GM23338 (cell line): ENCODE data around the gene GTPBP4.

Experiments used
- CREB1 ChIP-seq: fragments of 250-450 bp; sonication (Bioruptor Pico); IDR thresholded peaks from 2 replicates; pipeline ENCODE4 v1.5.0; 2020; ENCODE audit warnings: low read depth, mild to moderate bottlenecking, moderate library complexity
- EZH2 ChIP-seq: fragments of 200-600 bp; sonication (generic); IDR thresholded peaks from one replicate; pipeline ENCODE4 v1.8.0; 2017; ENCODE audit warnings: antibody characterized with exemption, mild to moderate bottlenecking, low read depth; ENCODE audit not compliant: unreplicated experiment
- EZH2phosphoT487 ChIP-seq: fragments of 200-600 bp; sonication (generic); IDR thresholded peaks from one replicate; pipeline ENCODE4 v1.8.1; 2018; ENCODE audit warnings: antibody characterized with exemption; ENCODE audit not compliant: unreplicated experiment
- JUNB ChIP-seq: IDR thresholded peaks from one replicate; pipeline ENCODE4 v1.6.1; 2016; ENCODE audit warnings: antibody characterized with exemption; ENCODE audit not compliant: unreplicated experiment
- NANOG ChIP-seq: IDR thresholded peaks from 2 replicates; pipeline ENCODE4 v1.6.1; 2016; ENCODE audit warnings: antibody characterized with exemption, borderline replicate concordance
- POLR2AphosphoS5 ChIP-seq: IDR thresholded peaks from 2 replicates; pipeline ENCODE4 v1.6.1; 2016; ENCODE audit warnings: antibody characterized with exemption, low read depth
- STAT1 ChIP-seq: IDR thresholded peaks from one replicate; pipeline ENCODE4 v1.6.1; 2016; ENCODE audit warnings: antibody characterized with exemption; ENCODE audit not compliant: unreplicated experiment
- ZNF114 ChIP-seq: fragments of 250-450 bp; sonication (Bioruptor Pico); IDR thresholded peaks from 2 replicates; pipeline ENCODE4 v1.5.0; 2020; ENCODE audit warnings: mild to moderate bottlenecking, moderate library complexity
- ZNF331 ChIP-seq: fragments of 250-450 bp; sonication (Bioruptor Pico); IDR thresholded peaks from 2 replicates; pipeline ENCODE4 v1.5.0; 2020; ENCODE audit warnings: low read depth, mild to moderate bottlenecking, moderate library complexity
- TF ChIP-seq, protein P1 (sequence below), 2 experiments: fragments of 200-600 bp in 1 of 2; sonication (generic) in 1 of 2; conservative IDR thresholded peaks; 2 replicates each; pipeline versions ENCODE4 v1.5.1 to v1.6.1; 2016 to 2017; ENCODE audit warnings: antibody characterized with exemption in 2 of 2, low read depth in 2 of 2, mild to moderate bottlenecking in 2 of 2, moderate library complexity in 1 of 2
- TF ChIP-seq, protein P2 (sequence below): IDR thresholded peaks from one replicate; pipeline ENCODE4 v1.6.1; 2018; ENCODE audit warnings: antibody characterized with exemption; ENCODE audit not compliant: unreplicated experiment
- TF ChIP-seq, protein P3 (sequence below): IDR thresholded peaks from 2 replicates; pipeline ENCODE4 v1.6.1; 2016; ENCODE audit warnings: antibody characterized with exemption
- TF ChIP-seq, protein P4 (sequence below): fragments of 250-450 bp; sonication (Bioruptor Pico); IDR thresholded peaks from 2 replicates; pipeline ENCODE4 v1.5.0; 2020; ENCODE audit warnings: mild to moderate bottlenecking, moderate library complexity

DNA sequence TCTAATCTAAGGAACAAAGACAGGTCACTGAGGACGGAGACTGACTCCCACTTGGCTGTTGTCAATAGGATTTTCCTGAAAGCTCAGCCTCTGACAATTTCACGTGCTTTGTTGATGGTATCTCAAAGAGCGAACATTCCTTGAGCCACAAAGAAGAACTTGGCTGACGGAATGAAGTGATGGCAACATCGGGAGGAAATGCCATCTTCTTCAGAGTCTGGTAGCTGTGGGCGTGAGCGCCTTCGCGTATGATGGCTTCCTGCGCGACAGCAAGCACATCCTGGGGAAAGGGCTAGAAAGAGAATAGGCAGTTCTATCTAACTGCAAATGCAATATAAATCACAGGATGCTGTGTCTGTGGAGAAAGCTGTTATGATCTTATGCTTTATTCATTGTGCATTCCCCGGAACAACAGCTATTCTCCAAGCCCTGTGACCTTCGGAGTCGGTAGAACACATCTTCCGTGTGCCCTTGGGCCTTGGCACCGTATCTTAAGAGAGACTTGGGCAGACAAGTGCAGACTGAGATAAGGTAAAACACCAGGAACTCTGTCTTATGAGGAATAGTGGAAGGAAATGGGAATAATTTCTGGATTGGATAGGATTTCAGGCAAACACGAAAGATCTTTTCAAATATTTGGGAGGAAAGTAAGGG, 19.6 kb upstream of the GTPBP4 start:
- TF ChIP-seq, protein P1, sequence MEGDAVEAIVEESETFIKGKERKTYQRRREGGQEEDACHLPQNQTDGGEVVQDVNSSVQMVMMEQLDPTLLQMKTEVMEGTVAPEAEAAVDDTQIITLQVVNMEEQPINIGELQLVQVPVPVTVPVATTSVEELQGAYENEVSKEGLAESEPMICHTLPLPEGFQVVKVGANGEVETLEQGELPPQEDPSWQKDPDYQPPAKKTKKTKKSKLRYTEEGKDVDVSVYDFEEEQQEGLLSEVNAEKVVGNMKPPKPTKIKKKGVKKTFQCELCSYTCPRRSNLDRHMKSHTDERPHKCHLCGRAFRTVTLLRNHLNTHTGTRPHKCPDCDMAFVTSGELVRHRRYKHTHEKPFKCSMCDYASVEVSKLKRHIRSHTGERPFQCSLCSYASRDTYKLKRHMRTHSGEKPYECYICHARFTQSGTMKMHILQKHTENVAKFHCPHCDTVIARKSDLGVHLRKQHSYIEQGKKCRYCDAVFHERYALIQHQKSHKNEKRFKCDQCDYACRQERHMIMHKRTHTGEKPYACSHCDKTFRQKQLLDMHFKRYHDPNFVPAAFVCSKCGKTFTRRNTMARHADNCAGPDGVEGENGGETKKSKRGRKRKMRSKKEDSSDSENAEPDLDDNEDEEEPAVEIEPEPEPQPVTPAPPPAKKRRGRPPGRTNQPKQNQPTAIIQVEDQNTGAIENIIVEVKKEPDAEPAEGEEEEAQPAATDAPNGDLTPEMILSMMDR (conservative IDR thresholded peaks at IDR 0.05; ENCODE audit: low read depth in 2 of 2) = no peak
- TF ChIP-seq EZH2phosphoT487 (no peak), STAT1 (no peak), EZH2 (no peak), JUNB (no peak), POLR2AphosphoS5 (no peak), CREB1 (CRISPR knock-in tag) (no peak), NANOG (no peak), ZNF114 (CRISPR knock-in tag) (no peak), ZNF331 (CRISPR knock-in tag) (no peak)
- TF ChIP-seq, protein P2, sequence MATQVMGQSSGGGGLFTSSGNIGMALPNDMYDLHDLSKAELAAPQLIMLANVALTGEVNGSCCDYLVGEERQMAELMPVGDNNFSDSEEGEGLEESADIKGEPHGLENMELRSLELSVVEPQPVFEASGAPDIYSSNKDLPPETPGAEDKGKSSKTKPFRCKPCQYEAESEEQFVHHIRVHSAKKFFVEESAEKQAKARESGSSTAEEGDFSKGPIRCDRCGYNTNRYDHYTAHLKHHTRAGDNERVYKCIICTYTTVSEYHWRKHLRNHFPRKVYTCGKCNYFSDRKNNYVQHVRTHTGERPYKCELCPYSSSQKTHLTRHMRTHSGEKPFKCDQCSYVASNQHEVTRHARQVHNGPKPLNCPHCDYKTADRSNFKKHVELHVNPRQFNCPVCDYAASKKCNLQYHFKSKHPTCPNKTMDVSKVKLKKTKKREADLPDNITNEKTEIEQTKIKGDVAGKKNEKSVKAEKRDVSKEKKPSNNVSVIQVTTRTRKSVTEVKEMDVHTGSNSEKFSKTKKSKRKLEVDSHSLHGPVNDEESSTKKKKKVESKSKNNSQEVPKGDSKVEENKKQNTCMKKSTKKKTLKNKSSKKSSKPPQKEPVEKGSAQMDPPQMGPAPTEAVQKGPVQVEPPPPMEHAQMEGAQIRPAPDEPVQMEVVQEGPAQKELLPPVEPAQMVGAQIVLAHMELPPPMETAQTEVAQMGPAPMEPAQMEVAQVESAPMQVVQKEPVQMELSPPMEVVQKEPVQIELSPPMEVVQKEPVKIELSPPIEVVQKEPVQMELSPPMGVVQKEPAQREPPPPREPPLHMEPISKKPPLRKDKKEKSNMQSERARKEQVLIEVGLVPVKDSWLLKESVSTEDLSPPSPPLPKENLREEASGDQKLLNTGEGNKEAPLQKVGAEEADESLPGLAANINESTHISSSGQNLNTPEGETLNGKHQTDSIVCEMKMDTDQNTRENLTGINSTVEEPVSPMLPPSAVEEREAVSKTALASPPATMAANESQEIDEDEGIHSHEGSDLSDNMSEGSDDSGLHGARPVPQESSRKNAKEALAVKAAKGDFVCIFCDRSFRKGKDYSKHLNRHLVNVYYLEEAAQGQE = no peak
- TF ChIP-seq, protein P3, sequence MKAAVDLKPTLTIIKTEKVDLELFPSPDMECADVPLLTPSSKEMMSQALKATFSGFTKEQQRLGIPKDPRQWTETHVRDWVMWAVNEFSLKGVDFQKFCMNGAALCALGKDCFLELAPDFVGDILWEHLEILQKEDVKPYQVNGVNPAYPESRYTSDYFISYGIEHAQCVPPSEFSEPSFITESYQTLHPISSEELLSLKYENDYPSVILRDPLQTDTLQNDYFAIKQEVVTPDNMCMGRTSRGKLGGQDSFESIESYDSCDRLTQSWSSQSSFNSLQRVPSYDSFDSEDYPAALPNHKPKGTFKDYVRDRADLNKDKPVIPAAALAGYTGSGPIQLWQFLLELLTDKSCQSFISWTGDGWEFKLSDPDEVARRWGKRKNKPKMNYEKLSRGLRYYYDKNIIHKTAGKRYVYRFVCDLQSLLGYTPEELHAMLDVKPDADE = no peak
- TF ChIP-seq, protein P4, sequence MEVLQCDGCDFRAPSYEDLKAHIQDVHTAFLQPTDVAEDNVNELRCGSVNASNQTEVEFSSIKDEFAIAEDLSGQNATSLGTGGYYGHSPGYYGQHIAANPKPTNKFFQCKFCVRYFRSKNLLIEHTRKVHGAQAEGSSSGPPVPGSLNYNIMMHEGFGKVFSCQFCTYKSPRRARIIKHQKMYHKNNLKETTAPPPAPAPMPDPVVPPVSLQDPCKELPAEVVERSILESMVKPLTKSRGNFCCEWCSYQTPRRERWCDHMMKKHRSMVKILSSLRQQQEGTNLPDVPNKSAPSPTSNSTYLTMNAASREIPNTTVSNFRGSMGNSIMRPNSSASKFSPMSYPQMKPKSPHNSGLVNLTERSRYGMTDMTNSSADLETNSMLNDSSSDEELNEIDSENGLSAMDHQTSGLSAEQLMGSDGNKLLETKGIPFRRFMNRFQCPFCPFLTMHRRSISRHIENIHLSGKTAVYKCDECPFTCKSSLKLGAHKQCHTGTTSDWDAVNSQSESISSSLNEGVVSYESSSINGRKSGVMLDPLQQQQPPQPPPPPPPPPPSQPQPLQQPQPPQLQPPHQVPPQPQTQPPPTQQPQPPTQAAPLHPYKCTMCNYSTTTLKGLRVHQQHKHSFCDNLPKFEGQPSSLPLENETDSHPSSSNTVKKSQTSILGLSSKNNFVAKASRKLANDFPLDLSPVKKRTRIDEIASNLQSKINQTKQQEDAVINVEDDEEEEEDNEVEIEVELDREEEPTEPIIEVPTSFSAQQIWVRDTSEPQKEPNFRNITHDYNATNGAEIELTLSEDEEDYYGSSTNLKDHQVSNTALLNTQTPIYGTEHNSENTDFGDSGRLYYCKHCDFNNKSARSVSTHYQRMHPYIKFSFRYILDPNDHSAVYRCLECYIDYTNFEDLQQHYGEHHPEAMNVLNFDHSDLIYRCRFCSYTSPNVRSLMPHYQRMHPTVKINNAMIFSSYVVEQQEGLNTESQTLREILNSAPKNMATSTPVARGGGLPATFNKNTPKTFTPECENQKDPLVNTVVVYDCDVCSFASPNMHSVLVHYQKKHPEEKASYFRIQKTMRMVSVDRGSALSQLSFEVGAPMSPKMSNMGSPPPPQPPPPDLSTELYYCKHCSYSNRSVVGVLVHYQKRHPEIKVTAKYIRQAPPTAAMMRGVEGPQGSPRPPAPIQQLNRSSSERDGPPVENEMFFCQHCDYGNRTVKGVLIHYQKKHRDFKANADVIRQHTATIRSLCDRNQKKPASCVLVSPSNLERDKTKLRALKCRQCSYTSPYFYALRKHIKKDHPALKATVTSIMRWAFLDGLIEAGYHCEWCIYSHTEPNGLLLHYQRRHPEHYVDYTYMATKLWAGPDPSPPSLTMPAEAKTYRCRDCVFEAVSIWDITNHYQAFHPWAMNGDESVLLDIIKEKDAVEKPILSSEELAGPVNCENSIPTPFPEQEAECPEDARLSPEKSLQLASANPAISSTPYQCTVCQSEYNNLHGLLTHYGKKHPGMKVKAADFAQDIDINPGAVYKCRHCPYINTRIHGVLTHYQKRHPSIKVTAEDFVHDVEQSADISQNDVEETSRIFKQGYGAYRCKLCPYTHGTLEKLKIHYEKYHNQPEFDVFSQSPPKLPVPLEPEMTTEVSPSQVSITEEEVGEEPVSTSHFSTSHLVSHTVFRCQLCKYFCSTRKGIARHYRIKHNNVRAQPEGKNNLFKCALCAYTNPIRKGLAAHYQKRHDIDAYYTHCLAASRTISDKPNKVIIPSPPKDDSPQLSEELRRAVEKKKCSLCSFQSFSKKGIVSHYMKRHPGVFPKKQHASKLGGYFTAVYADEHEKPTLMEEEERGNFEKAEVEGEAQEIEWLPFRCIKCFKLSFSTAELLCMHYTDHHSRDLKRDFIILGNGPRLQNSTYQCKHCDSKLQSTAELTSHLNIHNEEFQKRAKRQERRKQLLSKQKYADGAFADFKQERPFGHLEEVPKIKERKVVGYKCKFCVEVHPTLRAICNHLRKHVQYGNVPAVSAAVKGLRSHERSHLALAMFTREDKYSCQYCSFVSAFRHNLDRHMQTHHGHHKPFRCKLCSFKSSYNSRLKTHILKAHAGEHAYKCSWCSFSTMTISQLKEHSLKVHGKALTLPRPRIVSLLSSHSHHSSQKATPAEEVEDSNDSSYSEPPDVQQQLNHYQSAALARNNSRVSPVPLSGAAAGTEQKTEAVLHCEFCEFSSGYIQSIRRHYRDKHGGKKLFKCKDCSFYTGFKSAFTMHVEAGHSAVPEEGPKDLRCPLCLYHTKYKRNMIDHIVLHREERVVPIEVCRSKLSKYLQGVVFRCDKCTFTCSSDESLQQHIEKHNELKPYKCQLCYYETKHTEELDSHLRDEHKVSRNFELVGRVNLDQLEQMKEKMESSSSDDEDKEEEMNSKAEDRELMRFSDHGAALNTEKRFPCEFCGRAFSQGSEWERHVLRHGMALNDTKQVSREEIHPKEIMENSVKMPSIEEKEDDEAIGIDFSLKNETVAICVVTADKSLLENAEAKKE (CRISPR knock-in tag) = no peak
